Activated CD4-positive, alpha-beta T cell treated with anti-CD3 and anti-CD28 coated beads, Interleukin-2, amount 10 ng/mL, durations not matched to agents 24 days and 14 days (primary cell): ENCODE results near the gene GIT2. TPM values are rescaled to one million over a fixed set of nuclear protein-coding genes. Genes with fewer than 3 reads are reported as not detected.
A peak's percentile ranks its signal among the peaks of the same experiment; 100 is the strongest.

ENCODE experiments used
- DNase-seq: peaks from one replicate; pipeline ENCODE4 v3.0.0; 2022
- H3K27ac Mint-ChIP-seq: one replicate; pipeline ENCODE4 v1.8.0; 2022; ENCODE audit warnings: mild to moderate bottlenecking, mixed read lengths
- H3K27me3 Mint-ChIP-seq: one replicate; pipeline ENCODE4 v1.8.0; 2022; ENCODE audit warnings: mixed read lengths
- H3K36me3 Mint-ChIP-seq: one replicate; pipeline ENCODE4 v1.8.0; 2022; ENCODE audit warnings: low read depth, mild to moderate bottlenecking, mixed read lengths
- H3K4me1 Mint-ChIP-seq: one replicate; pipeline ENCODE4 v1.8.0; 2021; ENCODE audit warnings: mixed read lengths
- H3K4me3 Mint-ChIP-seq: one replicate; pipeline ENCODE4 v1.8.0; 2022; ENCODE audit warnings: mild to moderate bottlenecking, moderate library complexity, mixed read lengths
- H3K9me3 Mint-ChIP-seq: one replicate; pipeline ENCODE4 v1.8.0; 2021; ENCODE audit warnings: mixed read lengths
- intact Hi-C: fragments of 100-400 bp; cut with micrococcal nuclease; formaldehyde crosslinking; loops from one replicate; pipeline ENCODE4 v1.15.1; 2023
- total RNA-seq: library from RNA; stranded (reverse); gene quantifications from 2 replicates; pipeline ENCODE4 v1.2.3, GENCODE V29; 2022

The GIT2 gene
- total RNA-seq, 1 donor from 2014 or later = 88.6 TPM

DNA sequence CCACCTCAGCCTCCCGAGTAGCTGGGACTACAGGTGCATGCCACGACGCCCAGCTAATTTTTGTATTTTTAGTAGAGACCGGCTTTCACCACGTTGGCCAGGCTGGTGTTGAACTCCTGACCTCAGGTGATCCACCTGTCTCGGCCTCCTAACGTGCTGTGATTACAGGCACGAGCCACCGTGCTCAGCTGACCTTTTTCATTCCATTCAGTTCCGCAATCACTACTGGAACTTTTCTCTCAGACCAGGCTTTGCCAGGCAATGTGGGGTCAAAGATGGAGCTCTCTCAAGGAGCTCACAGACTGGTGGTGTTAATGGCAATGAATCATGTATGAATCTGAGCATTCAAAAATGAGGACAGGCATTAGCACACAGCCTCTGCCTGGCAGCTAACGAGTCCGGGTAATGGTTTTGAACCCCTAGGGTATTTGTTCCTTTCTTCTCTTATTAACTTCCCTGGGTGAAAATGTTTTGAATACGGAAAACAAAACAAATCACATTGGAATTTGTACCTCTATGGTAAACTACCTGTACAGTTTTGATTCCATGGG is 105.5 kb downstream of the GIT2 start:
- intact Hi-C loops = no loop called here
- peaks cover 32% of the 10 kb centered on the region for H3K4me1 Mint-ChIP-seq
- H3K27ac Mint-ChIP-seq = no peak overlapping the region

GRCh38 chr12:109888179-109889020 is 107.8 kb downstream of the GIT2 start:
- peaks cover 13% of the 10 kb centered on the region for H3K27me3 Mint-ChIP-seq
- intact Hi-C loops = no loop called here
- H3K36me3 Mint-ChIP-seq = no peaks in the 10 kb centered on the region
- peaks cover 4% of the 10 kb centered on the region for H3K9me3 Mint-ChIP-seq
- DNase-seq = peak; percentile 68
- H3K4me3 Mint-ChIP-seq = peak overlapping the region; percentile 66
- H3K27ac Mint-ChIP-seq = peak overlapping the region; percentile 92
- peaks cover 30% of the 10 kb centered on the region for H3K4me1 Mint-ChIP-seq

More for the DNA sequence above, 105.5 kb downstream of the GIT2 start:
- Mint-ChIP-seq H3K9me3 (peaks cover 4% of the 10 kb centered on the region), H3K27me3 (peaks cover 3% of the 10 kb centered on the region), H3K4me3 (no peak overlapping the region), H3K36me3 (no peaks in the 10 kb centered on the region)
- no peak for DNase-seq

DNA sequence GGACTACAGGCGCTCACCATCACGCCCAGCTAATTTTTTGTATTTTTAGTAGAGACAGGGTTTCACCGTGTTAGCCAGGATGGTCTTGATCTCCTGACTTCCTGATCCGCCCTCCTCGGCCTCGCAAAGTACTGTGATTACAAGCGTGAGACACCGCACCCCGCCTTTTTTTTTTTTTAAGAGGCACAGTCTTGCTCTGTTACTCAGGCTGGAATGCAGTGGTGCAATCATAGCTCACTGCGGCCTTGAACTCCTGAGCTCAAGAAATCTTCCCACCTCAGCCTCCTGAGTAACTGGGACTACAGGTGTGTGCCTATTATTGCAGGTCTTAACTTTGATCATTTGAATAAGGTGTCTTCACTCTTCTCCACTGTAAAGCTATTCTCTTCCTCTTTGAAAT is 110.6 kb downstream of the GIT2 start:
- H3K36me3 Mint-ChIP-seq = no peaks in the 10 kb centered on the region
- peaks cover 28% of the 10 kb centered on the region for H3K4me1 Mint-ChIP-seq

DNA sequence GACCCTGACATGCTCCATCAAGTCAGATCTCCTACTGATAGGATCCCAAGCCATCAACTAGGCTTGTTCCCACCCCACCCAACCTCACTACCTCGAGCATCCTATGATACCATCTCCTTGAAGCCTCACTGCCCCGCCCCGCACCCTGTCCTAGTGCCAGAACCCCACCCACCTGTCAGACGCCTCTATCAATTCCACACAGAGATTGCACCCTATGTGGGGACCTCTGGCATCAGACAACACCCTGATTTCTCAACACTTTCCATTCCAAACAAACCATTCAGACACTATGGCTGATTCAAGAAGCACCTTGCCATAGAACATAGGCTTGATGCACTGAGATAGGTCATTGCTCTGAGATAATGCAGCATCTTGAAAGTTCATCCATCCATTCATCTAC is 112.7 kb downstream of the GIT2 start:
- H3K4me3 Mint-ChIP-seq = no peak overlapping the region
- intact Hi-C loops = no loop called here
- H3K4me1 Mint-ChIP-seq = peaks cover 34% of the 10 kb centered on the region
- DNase-seq = no peak
- no peak overlapping the region for H3K27ac Mint-ChIP-seq
- H3K27me3 Mint-ChIP-seq = peaks cover 23% of the 10 kb centered on the region
- H3K36me3 Mint-ChIP-seq = no peaks in the 10 kb centered on the region
- H3K9me3 Mint-ChIP-seq = peaks cover 4% of the 10 kb centered on the region

More for the DNA sequence above, 110.6 kb downstream of the GIT2 start:
- peaks cover 4% of the 10 kb centered on the region for H3K9me3 Mint-ChIP-seq
- H3K27me3 Mint-ChIP-seq = peaks cover 23% of the 10 kb centered on the region
- no peak for DNase-seq
- H3K4me3 Mint-ChIP-seq = no peak overlapping the region
- no peak overlapping the region for H3K27ac Mint-ChIP-seq
- intact Hi-C loops = no loop called here

DNA sequence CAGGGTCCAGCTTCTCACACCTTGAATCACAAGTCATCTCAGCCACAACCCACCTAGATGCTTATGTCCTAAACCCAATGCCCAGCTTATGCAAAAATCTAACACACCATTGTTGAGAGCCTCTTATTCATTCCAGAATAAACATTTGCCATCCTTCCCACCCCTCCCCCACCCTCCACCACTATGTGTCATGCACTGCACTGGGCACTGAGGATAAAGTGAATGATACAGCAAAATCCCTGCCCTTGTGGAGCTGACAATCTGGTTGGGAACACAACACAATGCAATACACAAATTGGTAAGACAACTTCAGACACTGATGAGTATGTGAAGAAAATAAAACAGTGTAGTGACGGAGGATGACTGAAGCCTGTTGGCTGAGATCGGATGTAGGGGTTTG is 114.4 kb downstream of the GIT2 start:
- intact Hi-C loops = loop anchor here (2.0 kb wide), 1 partner anchor 19 kb away; the partner anchor contains the start of gene TCHP
- H3K4me1 Mint-ChIP-seq = peaks cover 29% of the 10 kb centered on the region
- H3K4me3 Mint-ChIP-seq = peak overlapping the region; percentile 89

DNA sequence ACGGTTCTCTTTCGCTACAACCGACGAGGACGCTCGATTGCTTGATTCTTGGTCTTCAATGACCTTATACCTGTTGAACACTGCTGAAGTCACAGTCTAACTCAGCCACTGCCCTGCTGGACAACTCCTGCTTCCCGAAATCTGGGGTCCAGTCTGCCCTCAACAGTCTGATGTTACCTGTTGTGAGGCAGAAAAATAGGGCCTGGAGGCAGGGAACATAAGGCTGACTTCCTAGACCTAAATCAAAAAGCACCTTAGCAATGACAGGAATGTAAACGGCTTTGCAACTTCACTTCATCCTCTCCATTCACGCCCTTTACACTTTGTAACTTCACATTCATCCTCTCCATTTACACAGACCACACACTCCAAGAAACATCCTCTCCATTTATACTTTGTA is 115.2 kb downstream of the GIT2 start:
- Mint-ChIP-seq H3K27me3 (peaks cover 21% of the 10 kb centered on the region), H3K36me3 (peaks cover 2% of the 10 kb centered on the region), H3K9me3 (no peaks in the 10 kb centered on the region), H3K4me1 (peaks cover 32% of the 10 kb centered on the region), H3K27ac (peak overlapping the region; percentile 81), H3K4me3 (peak overlapping the region; percentile 89)
- intact Hi-C loops = loop anchor here (1.0 to 2.0 kb wide), 4 partner anchors 20 to 168 kb away; partner anchors contain the start of genes FAM222A and TCHP
- no peak for DNase-seq

More for the DNA sequence above, 114.4 kb downstream of the GIT2 start:
- H3K27ac Mint-ChIP-seq = no peak overlapping the region
- H3K27me3 Mint-ChIP-seq = peaks cover 23% of the 10 kb centered on the region
- DNase-seq = no peak
- H3K36me3 Mint-ChIP-seq = no peaks in the 10 kb centered on the region
- H3K9me3 Mint-ChIP-seq = no peaks in the 10 kb centered on the region

- Mint-ChIP-seq H3K4me3 (peak within 1 kb of the TSS; percentile 92), H3K9me3 (no peaks in the 10 kb centered on the region), H3K4me1 (peaks cover 32% of the 10 kb centered on the region), H3K27me3 (peaks cover 21% of the 10 kb centered on the region), H3K36me3 (peaks cover 2% of the 10 kb centered on the region), H3K27ac (peak within 1 kb of the TSS; percentile 86)
- intact Hi-C loops = loop anchor here (1.0 to 2.0 kb wide), 4 partner anchors 21 to 167 kb away; partner anchors contain the start of genes FAM222A and TCHP
- DNase-seq = peak; percentile 98
These were observed 115.9 kb downstream of the GIT2 start, which contains the start of gene GLTP for GRCh38 chr12:109880043-109880931. Gene GLTP (minus strand): TSS chr12:109880541. CDS start chr12:109880374, 167 bp downstream.

Other genes with a start within 250 kb of the GIT2 start
- gene TRPV4, start 163.0 kb downstream of the GIT2 start, total RNA-seq = not detected in 2 replicates
- 27.9 and 28.2 TPM in 2 replicates for gene GLTP, start 115.8 kb downstream of the GIT2 start, total RNA-seq
- 30.9 and 34.0 TPM in 2 replicates for gene TCHP, start 96.1 kb downstream of the GIT2 start, total RNA-seq
- gene ANKRD13A, start 3.1 kb upstream of the GIT2 start, total RNA-seq = 60.6 and 62.5 TPM in 2 replicates
- gene C12orf76, start 52.2 kb upstream of the GIT2 start, total RNA-seq = 21.3 and 25.1 TPM in 2 replicates
- 1.5 and 1.6 TPM in 2 replicates for gene IFT81, start 128.0 kb upstream of the GIT2 start, total RNA-seq